Hematopoietic multipotent progenitor cell treated with erythropoietin and hydrocortisone succinate and interleukin-3 and kit ligand, for 4 days (in vitro differentiated cells): ENCODE results near the gene ENGASE.
"Not testable (repeated sequence)": the region's sequence is repeated elsewhere in the genome, so short reads cannot be mapped to it uniquely, and the experiment has no call there.

Experiments used
- DNase-seq: peaks from one replicate; pipeline ENCODE4 v3.0.0-alpha.2; 2015

ENGASE gene

GRCh38 chr17:79074649-79075445 lies at the start of gene ENGASE:
Gene ENGASE, plus strand, starts transcription at chr17:79074824. Its CDS starts 121 bp downstream, at chr17:79074945.
- DNase-seq: peak; percentile 97

- DNase-seq: no peak
These were observed 49.5 kb upstream of the ENGASE start for GRCh38 chr17:79024901-79025737.

- no peak for DNase-seq
These were observed 48.0 kb upstream of the ENGASE start for GRCh38 chr17:79026376-79027273.

GRCh38 chr17:79027274-79027924 lies 47.2 kb upstream of the ENGASE start:
- DNase-seq: no peak

GRCh38 chr17:79027925-79028491 lies 46.6 kb upstream of the ENGASE start:
- no peak for DNase-seq

GRCh38 chr17:79028496-79029326 lies 45.9 kb upstream of the ENGASE start:
- DNase-seq: no peak

- no peak for DNase-seq
These were observed 45.2 kb upstream of the ENGASE start for GRCh38 chr17:79029327-79030009.

- not testable (repeated sequence) for DNase-seq
These were observed 44.0 kb upstream of the ENGASE start for GRCh38 chr17:79030636-79031035.

GRCh38 chr17:79031996-79032875 lies 42.4 kb upstream of the ENGASE start:
- no peak for DNase-seq

GRCh38 chr17:79033046-79033616 lies 41.5 kb upstream of the ENGASE start:
- DNase-seq: no peak

- no peak for DNase-seq
These were observed 40.7 kb upstream of the ENGASE start for GRCh38 chr17:79033741-79034501.

- DNase-seq: no peak
These were observed 39.6 kb upstream of the ENGASE start for GRCh38 chr17:79034931-79035485.

- DNase-seq: no peak
These were observed 38.9 kb upstream of the ENGASE start for GRCh38 chr17:79035686-79036085.

GRCh38 chr17:79036181-79036580 lies 38.4 kb upstream of the ENGASE start:
- DNase-seq: no peak

GRCh38 chr17:79036596-79036995 lies 38.0 kb upstream of the ENGASE start:
- DNase-seq: no peak

- no peak for DNase-seq
These were observed 36.0 kb upstream of the ENGASE start for GRCh38 chr17:79038545-79039135.

GRCh38 chr17:79039171-79039570 lies 35.5 kb upstream of the ENGASE start:
- no peak for DNase-seq
